Measurements from ENCODE around the gene KRTAP4-16.

DNA sequence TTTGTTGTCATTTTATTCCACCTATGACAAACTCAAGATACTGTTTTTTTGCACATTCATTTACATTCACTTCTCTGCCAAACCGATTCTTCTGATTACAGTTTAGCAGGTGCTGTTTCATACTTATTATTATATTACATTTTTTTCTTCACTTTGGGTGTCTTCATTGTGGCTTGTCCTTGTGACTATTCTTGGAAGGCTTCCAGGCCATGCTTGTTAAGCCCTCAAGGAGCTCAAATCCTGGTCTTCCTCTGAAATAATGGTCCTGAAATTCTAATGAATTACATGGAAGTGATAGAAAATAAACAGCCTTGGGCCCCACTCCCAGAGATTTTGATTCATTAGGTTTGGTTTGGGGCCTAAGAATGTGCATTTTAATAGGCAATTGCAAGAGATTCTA lies 37.7 kb downstream of the KRTAP4-16 start:
- TF ChIP-seq, protein P1, sequence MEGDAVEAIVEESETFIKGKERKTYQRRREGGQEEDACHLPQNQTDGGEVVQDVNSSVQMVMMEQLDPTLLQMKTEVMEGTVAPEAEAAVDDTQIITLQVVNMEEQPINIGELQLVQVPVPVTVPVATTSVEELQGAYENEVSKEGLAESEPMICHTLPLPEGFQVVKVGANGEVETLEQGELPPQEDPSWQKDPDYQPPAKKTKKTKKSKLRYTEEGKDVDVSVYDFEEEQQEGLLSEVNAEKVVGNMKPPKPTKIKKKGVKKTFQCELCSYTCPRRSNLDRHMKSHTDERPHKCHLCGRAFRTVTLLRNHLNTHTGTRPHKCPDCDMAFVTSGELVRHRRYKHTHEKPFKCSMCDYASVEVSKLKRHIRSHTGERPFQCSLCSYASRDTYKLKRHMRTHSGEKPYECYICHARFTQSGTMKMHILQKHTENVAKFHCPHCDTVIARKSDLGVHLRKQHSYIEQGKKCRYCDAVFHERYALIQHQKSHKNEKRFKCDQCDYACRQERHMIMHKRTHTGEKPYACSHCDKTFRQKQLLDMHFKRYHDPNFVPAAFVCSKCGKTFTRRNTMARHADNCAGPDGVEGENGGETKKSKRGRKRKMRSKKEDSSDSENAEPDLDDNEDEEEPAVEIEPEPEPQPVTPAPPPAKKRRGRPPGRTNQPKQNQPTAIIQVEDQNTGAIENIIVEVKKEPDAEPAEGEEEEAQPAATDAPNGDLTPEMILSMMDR (IDR thresholded peaks at IDR 0.05; ENCODE audit: borderline replicate concordance, extremely low read depth, low read length, poor library complexity, severe bottlenecking) = no peak
- TF ChIP-seq EZH2 (IDR thresholded peaks at IDR 0.05; ENCODE audit: borderline replicate concordance, low read depth, low read length, severe bottlenecking) = no peak
